Neural cell (in vitro differentiated cells): ENCODE measurements around the gene MYBPHL. TPM values are rescaled to one million over a fixed set of nuclear protein-coding genes. Genes with fewer than 3 reads are reported as not detected.

Experiments
- H2AFZ ChIP-seq: fragments of 200-600, 300-800 bp; sonication (generic), shearing (Covaris generic); 2 replicates; pipeline ENCODE4 v1.6.0; 2014; ENCODE audit warnings: low read depth, mild to moderate bottlenecking, antibody characterized with exemption, low read length, moderate library complexity
- H3F3A ChIP-seq: fragments of 200-600 bp; shearing (Covaris generic); 2 replicates; pipeline ENCODE4 v1.6.1; 2016; ENCODE audit warnings: mild to moderate bottlenecking, moderate library complexity, mixed read lengths, antibody characterized with exemption, low read length; ENCODE audit not compliant: insufficient read depth, poor library complexity, severe bottlenecking
- H3K27ac ChIP-seq: fragments of 200-600, 300-800 bp; sonication (generic), shearing (Covaris generic); 2 replicates; pipeline ENCODE4 v1.5.1; 2014; ENCODE audit warnings: mild to moderate bottlenecking, low read length, moderate library complexity
- H3K27me3 ChIP-seq: fragments of 300-800, 200-600 bp; sonication (generic), shearing (Covaris generic); 2 replicates; pipeline ENCODE4 v1.6.0; 2014; ENCODE audit warnings: mild to moderate bottlenecking, low read depth, low read length, moderate library complexity; ENCODE audit not compliant: insufficient read depth
- H3K36me3 ChIP-seq: fragments of 300-800, 200-600 bp; sonication (generic), shearing (Covaris generic); 2 replicates; pipeline ENCODE4 v1.5.1; 2014; ENCODE audit warnings: mild to moderate bottlenecking, antibody characterized with exemption, low read length, moderate library complexity; ENCODE audit not compliant: insufficient read depth
- H3K4me2 ChIP-seq: fragments of 300-800, 200-600 bp; sonication (generic), shearing (Covaris generic); 2 replicates; pipeline ENCODE4 v1.6.0; 2014; ENCODE audit warnings: mild to moderate bottlenecking, low read length
- H3K4me3 ChIP-seq: fragments of 300-800, 200-600 bp; sonication (generic), shearing (Covaris generic); 2 replicates; pipeline ENCODE4 v1.5.1; 2014; ENCODE audit warnings: mild to moderate bottlenecking, low read length, moderate library complexity
- H3K79me2 ChIP-seq: fragments of 200-600 bp; shearing (Covaris generic); replicated peaks from 2 replicates; pipeline ENCODE4 v1.6.0; 2014; ENCODE audit warnings: mild to moderate bottlenecking, low read length, moderate library complexity; ENCODE audit not compliant: insufficient read depth
- H3K9ac ChIP-seq: fragments of 300-800, 200-600 bp; sonication (generic), shearing (Covaris generic); 2 replicates; pipeline ENCODE4 v1.6.1; 2016; ENCODE audit warnings: mild to moderate bottlenecking, low read length, mixed read lengths
- H3K9me2 ChIP-seq: fragments of 200-600 bp; shearing (Covaris generic); 2 replicates; pipeline ENCODE4 v1.6.1; 2016; ENCODE audit warnings: mild to moderate bottlenecking, low read length, mixed read lengths; ENCODE audit not compliant: insufficient read depth
- H3K9me3 ChIP-seq: fragments of 200-600, 300-800 bp; sonication (generic), shearing (Covaris generic); 2 replicates; pipeline ENCODE4 v1.6.1; 2016; ENCODE audit warnings: mild to moderate bottlenecking, mixed run types, low read length, moderate library complexity, mixed read lengths
- H4K20me1 ChIP-seq: fragments of 200-600 bp; shearing (Covaris generic); 2 replicates; pipeline ENCODE4 v1.6.1; 2016; ENCODE audit warnings: mild to moderate bottlenecking, mixed run types; ENCODE audit not compliant: insufficient read depth
- CTCF ChIP-seq: fragments of 450-650 bp; IDR thresholded peaks from 2 replicates; pipeline ENCODE4 v1.5.1; 2014; ENCODE audit warnings: antibody characterized with exemption, mild to moderate bottlenecking, moderate library complexity; ENCODE audit not compliant: poor library complexity, severe bottlenecking
- EP300 ChIP-seq: fragments of 450-650 bp; conservative IDR thresholded peaks from 2 replicates; pipeline ENCODE4 v1.6.1; 2014; ENCODE audit warnings: antibody characterized with exemption, mild to moderate bottlenecking, moderate library complexity; ENCODE audit not compliant: poor library complexity, severe bottlenecking
- EZH2 ChIP-seq: fragments of 200-600, 300-800 bp; shearing (Covaris generic), sonication (generic); IDR thresholded peaks from 2 replicates; pipeline ENCODE4 v1.6.1; 2014; ENCODE audit warnings: antibody characterized with exemption, low read length, borderline replicate concordance, mild to moderate bottlenecking; ENCODE audit not compliant: insufficient read depth, poor library complexity, severe bottlenecking
- MXI1 ChIP-seq: fragments of 450-650 bp; conservative IDR thresholded peaks from 2 replicates; pipeline ENCODE4 v1.6.1; 2014; ENCODE audit warnings: antibody characterized with exemption, mild to moderate bottlenecking; ENCODE audit not compliant: poor library complexity, severe bottlenecking
- POLR2AphosphoS5 ChIP-seq: IDR thresholded peaks from 2 replicates; pipeline ENCODE4 v1.6.1; 2012
- RAD21 ChIP-seq: fragments of 450-650 bp; conservative IDR thresholded peaks from 2 replicates; pipeline ENCODE4 v1.6.1; 2014; ENCODE audit warnings: antibody characterized with exemption, mild to moderate bottlenecking, moderate library complexity
- REST ChIP-seq: IDR thresholded peaks from 2 replicates; pipeline ENCODE4 v1.6.1; 2012; ENCODE audit warnings: borderline replicate concordance
- SMC3 ChIP-seq: fragments of 450-650 bp; conservative IDR thresholded peaks from 2 replicates; pipeline ENCODE4 v1.6.1; 2014; ENCODE audit warnings: antibody characterized with exemption, mild to moderate bottlenecking, moderate library complexity; ENCODE audit not compliant: poor library complexity
- TAF1 ChIP-seq: IDR thresholded peaks from 2 replicates; pipeline ENCODE4 v1.6.1; 2012; ENCODE audit warnings: low read depth
- polyA plus RNA-seq: library from polyadenylated mRNA; depleted of rRNA; stranded (reverse); fragments of >200 nt; gene quantifications from 2 replicates; pipeline ENCODE4 v1.2.3, GENCODE V29; 2014

The MYBPHL gene
- polyA plus RNA-seq, 1 donor from 2014 or later: 1.6 TPM

- peaks cover 66% of the 10 kb centered on the region for H3K79me2 ChIP-seq
- TF ChIP-seq REST (peak; percentile 49), EZH2 (no peak), POLR2AphosphoS5 (peak; percentile 10), SMC3 (no peak), TAF1 (peak; percentile 3), RAD21 (no peak), CTCF (no peak)
Observed at GRCh38 chr1:109253803-109254620, 52.8 kb downstream of the MYBPHL start.

GRCh38 chr1:109252893-109253802 is 53.7 kb downstream of the MYBPHL start:
- Histone ChIP-seq H3K9me2 (no peaks in the 10 kb centered on the region), H3K27me3 (no peaks in the 10 kb centered on the region), H3K9me3 (no peaks in the 10 kb centered on the region), H2AFZ (no peak overlapping the region), H3K27ac (peak overlapping the region; percentile 70), H3K9ac (peak overlapping the region; percentile 76), H3K79me2 (peaks cover 66% of the 10 kb centered on the region), H3K36me3 (peaks cover 12% of the 10 kb centered on the region), H3K4me2 (peak overlapping the region; percentile 97), H3K4me3 (peak overlapping the region; percentile 75), H3F3A (no peaks in the 10 kb centered on the region), H4K20me1 (no peaks in the 10 kb centered on the region)
- TF ChIP-seq EP300: no peak
- TF ChIP-seq POLR2AphosphoS5: peak; percentile 12
- no peak for TF ChIP-seq REST
- no peak for TF ChIP-seq MXI1
- TF ChIP-seq EZH2: no peak

More at GRCh38 chr1:109253803-109254620, 52.8 kb downstream of the MYBPHL start:
- peak overlapping the region; percentile 76 for H3K9ac ChIP-seq
- peak overlapping the region; percentile 70 for H3K27ac ChIP-seq
- no peaks in the 10 kb centered on the region for H3F3A ChIP-seq
- peaks cover 12% of the 10 kb centered on the region for H3K36me3 ChIP-seq
- no peaks in the 10 kb centered on the region for H3K27me3 ChIP-seq
- H3K9me2 ChIP-seq: no peaks in the 10 kb centered on the region
- H4K20me1 ChIP-seq: no peaks in the 10 kb centered on the region
- H3K4me3 ChIP-seq: peak overlapping the region; percentile 75
- H3K9me3 ChIP-seq: no peaks in the 10 kb centered on the region
- H3K4me2 ChIP-seq: peak overlapping the region; percentile 97
- H2AFZ ChIP-seq: peak overlapping the region; percentile 66
